GM12873 (cell line): ENCODE data around the gene ADARB2.

Experiments used
- CTCF ChIP-seq: IDR thresholded peaks from 2 replicates; pipeline ENCODE4 v1.5.1; 2012; ENCODE audit warnings: low read depth, mild to moderate bottlenecking, moderate library complexity, low read length, control low read depth; ENCODE audit not compliant: insufficient read depth; ENCODE audit errors: missing control alignments

ADARB2 gene

GRCh38 chr10:1166828-1167275 lies 570.5 kb downstream of the ADARB2 start:
- no peak for TF ChIP-seq CTCF

- TF ChIP-seq CTCF = no peak
Observed at GRCh38 chr10:1166101-1166827, 571.1 kb downstream of the ADARB2 start.

- no peak for TF ChIP-seq CTCF
Observed at GRCh38 chr10:1163831-1164230, 573.5 kb downstream of the ADARB2 start.

GRCh38 chr10:1163204-1163660 lies 574.1 kb downstream of the ADARB2 start:
- TF ChIP-seq CTCF = no peak

GRCh38 chr10:1162481-1163203 lies 574.7 kb downstream of the ADARB2 start:
- no peak for TF ChIP-seq CTCF

GRCh38 chr10:1160561-1161314 lies 576.6 kb downstream of the ADARB2 start:
- no peak for TF ChIP-seq CTCF
